Islet of Langerhans (tissue), 1 donor: ENCODE data around the gene CHMP5.

ENCODE experiments used
- FAIRE-seq: peaks from one replicate; lab custom pipeline; 2011; peaks lifted over from hg19 to GRCh38; lab: Jason Lieb, UNC

The CHMP5 gene

GRCh38 chr9:33318781-33319180 lies 53.9 kb downstream of the CHMP5 start:
- no peak for FAIRE-seq

- FAIRE-seq, result no peak
These were observed 55.4 kb downstream of the CHMP5 start for GRCh38 chr9:33320230-33320567.

- no peak for FAIRE-seq
These were observed 55.9 kb downstream of the CHMP5 start for GRCh38 chr9:33320568-33321261.

GRCh38 chr9:33329117-33329563 lies 64.3 kb downstream of the CHMP5 start:
- no peak for FAIRE-seq

- no peak for FAIRE-seq
These were observed 65.1 kb downstream of the CHMP5 start for GRCh38 chr9:33329979-33330378.

- no peak for FAIRE-seq
These were observed 66.6 kb downstream of the CHMP5 start for GRCh38 chr9:33331377-33331891.
